Neural progenitor cell (in vitro differentiated cells): ENCODE results near the gene TMEM134. TPM values are rescaled to one million over a fixed set of nuclear protein-coding genes. Genes with fewer than 3 reads are reported as not detected.
A peak's percentile ranks its signal among the peaks of the same experiment; 100 is the strongest.

Experiments
- DNase-seq: peaks from one replicate; pipeline ENCODE4 v3.0.0-alpha.2; 2016; ENCODE audit warnings: low spot score
- H2AFZ ChIP-seq: fragments of 200-600 bp; sonication (generic); replicated peaks from 2 replicates; pipeline ENCODE4 v1.6.1; 2016; ENCODE audit warnings: antibody characterized with exemption
- H3F3A ChIP-seq: fragments of 200-600 bp; sonication (generic); 2 replicates; pipeline ENCODE4 v1.6.1; 2016; ENCODE audit warnings: antibody characterized with exemption, low read depth
- H3K27ac ChIP-seq: fragments of 200-600 bp; sonication (generic); 2 replicates; pipeline ENCODE4 v1.5.1; 2016; ENCODE audit warnings: mild to moderate bottlenecking
- H3K27me3 ChIP-seq: fragments of 200-600 bp; sonication (generic); 2 replicates; pipeline ENCODE4 v1.6.1; 2016; ENCODE audit warnings: mild to moderate bottlenecking, moderate library complexity
- H3K36me3 ChIP-seq: fragments of 200-600 bp; sonication (generic); 2 replicates; pipeline ENCODE4 v1.5.1; 2016
- H3K4me1 ChIP-seq: fragments of 200-600 bp; sonication (generic); 2 replicates; pipeline ENCODE4 v1.6.1; 2016; ENCODE audit warnings: mixed run types
- H3K4me2 ChIP-seq: fragments of 200-600 bp; sonication (generic); 2 replicates; pipeline ENCODE4 v1.6.1; 2016
- H3K4me3 ChIP-seq: fragments of 200-600 bp; sonication (generic); 2 replicates; pipeline ENCODE4 v1.5.1; 2016
- H3K79me2 ChIP-seq: fragments of 200-600 bp; sonication (generic); 2 replicates; pipeline ENCODE4 v1.6.1; 2016; ENCODE audit warnings: low read depth
- H3K9ac ChIP-seq: fragments of 200-600 bp; sonication (generic); 2 replicates; pipeline ENCODE4 v1.6.1; 2016
- H3K9me3 ChIP-seq: fragments of 200-600 bp; sonication (generic); 2 replicates; pipeline ENCODE4 v1.5.1; 2016; ENCODE audit warnings: low read depth
- H4K20me1 ChIP-seq: fragments of 200-600 bp; sonication (generic); 2 replicates; pipeline ENCODE4 v1.6.1; 2016; ENCODE audit warnings: low read depth
- H3K27ac Mint-ChIP-seq: 3 replicates; pipeline ENCODE4 v1.8.0; 2021; ENCODE audit warnings: mixed read lengths
- H3K27me3 Mint-ChIP-seq: 2 replicates; pipeline ENCODE4 v1.8.0; 2022; ENCODE audit warnings: low read depth, mild to moderate bottlenecking, inconsistent platforms, moderate library complexity, mixed read lengths; ENCODE audit not compliant: insufficient read depth
- H3K36me3 Mint-ChIP-seq: 3 replicates; pipeline ENCODE4 v1.8.0; 2021; ENCODE audit warnings: mixed read lengths
- H3K4me1 Mint-ChIP-seq: 3 replicates; pipeline ENCODE4 v1.8.0; 2021; ENCODE audit warnings: mixed read lengths
- H3K4me3 Mint-ChIP-seq: 3 replicates; pipeline ENCODE4 v1.8.0; 2021; ENCODE audit warnings: mild to moderate bottlenecking, moderate library complexity, mixed read lengths
- H3K9me3 Mint-ChIP-seq: 3 replicates; pipeline ENCODE4 v1.8.0; 2020; ENCODE audit warnings: mixed read lengths
- EZH2 ChIP-seq: fragments of 200-600 bp; sonication (generic); IDR thresholded peaks from 2 replicates; pipeline ENCODE4 v1.6.1; 2017; ENCODE audit warnings: antibody characterized with exemption, mild to moderate bottlenecking, moderate library complexity
- EZH2phosphoT487 ChIP-seq: fragments of 200-600 bp; sonication (generic); IDR thresholded peaks from 2 replicates; pipeline ENCODE4 v1.6.1; 2017; ENCODE audit warnings: antibody characterized with exemption
- total RNA-seq: library from RNA; depleted of rRNA; stranded (reverse); fragments of >200 nt; gene quantifications from 2 replicates; pipeline ENCODE4 v1.2.3, GENCODE V29; 2015; ENCODE audit warnings: low replicate concordance
- TF ChIP-seq, protein P1 (sequence below): fragments of 200-600 bp; sonication (generic); IDR thresholded peaks from 2 replicates; pipeline ENCODE4 v1.5.1; 2017; ENCODE audit warnings: antibody characterized with exemption, mild to moderate bottlenecking

TMEM134 gene
- total RNA-seq, 1 donor from 2014 or later, result 68.1 TPM

DNA sequence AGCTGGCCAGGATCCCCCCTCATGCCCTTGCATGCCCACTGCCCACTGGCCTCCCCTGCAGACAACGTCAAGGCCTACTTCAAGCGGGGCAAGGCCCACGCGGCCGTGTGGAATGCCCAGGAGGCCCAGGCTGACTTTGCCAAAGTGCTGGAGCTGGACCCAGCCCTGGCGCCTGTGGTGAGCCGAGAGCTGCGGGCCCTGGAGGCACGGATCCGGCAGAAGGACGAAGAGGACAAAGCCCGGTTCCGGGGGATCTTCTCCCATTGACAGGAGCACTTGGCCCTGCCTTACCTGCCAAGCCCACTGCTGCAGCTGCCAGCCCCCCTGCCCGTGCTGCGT, 21.6 kb upstream of the TMEM134 start:
- no peaks in the 10 kb centered on the region for H3K36me3 ChIP-seq
- H3K4me1 Mint-ChIP-seq, result peaks cover 13% of the 10 kb centered on the region
- no peak overlapping the region for H3K9ac ChIP-seq
- H3K9me3 ChIP-seq, result no peaks in the 10 kb centered on the region
- H3K4me1 ChIP-seq, result no peaks in the 10 kb centered on the region
- no peak overlapping the region for H3K4me3 ChIP-seq
- H3K27ac Mint-ChIP-seq, result peak overlapping the region; percentile 96
- H2AFZ ChIP-seq, result no peak overlapping the region
- no peak overlapping the region for H3K4me2 ChIP-seq
- no peaks in the 10 kb centered on the region for H3K79me2 ChIP-seq
- no peak for TF ChIP-seq EZH2
- TF ChIP-seq, protein P1, sequence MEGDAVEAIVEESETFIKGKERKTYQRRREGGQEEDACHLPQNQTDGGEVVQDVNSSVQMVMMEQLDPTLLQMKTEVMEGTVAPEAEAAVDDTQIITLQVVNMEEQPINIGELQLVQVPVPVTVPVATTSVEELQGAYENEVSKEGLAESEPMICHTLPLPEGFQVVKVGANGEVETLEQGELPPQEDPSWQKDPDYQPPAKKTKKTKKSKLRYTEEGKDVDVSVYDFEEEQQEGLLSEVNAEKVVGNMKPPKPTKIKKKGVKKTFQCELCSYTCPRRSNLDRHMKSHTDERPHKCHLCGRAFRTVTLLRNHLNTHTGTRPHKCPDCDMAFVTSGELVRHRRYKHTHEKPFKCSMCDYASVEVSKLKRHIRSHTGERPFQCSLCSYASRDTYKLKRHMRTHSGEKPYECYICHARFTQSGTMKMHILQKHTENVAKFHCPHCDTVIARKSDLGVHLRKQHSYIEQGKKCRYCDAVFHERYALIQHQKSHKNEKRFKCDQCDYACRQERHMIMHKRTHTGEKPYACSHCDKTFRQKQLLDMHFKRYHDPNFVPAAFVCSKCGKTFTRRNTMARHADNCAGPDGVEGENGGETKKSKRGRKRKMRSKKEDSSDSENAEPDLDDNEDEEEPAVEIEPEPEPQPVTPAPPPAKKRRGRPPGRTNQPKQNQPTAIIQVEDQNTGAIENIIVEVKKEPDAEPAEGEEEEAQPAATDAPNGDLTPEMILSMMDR, result no peak
- TF ChIP-seq EZH2phosphoT487, result no peak
- H3F3A ChIP-seq, result no peaks in the 10 kb centered on the region
- no peak overlapping the region for H3K27ac ChIP-seq
- peaks cover 15% of the 10 kb centered on the region for H3K36me3 Mint-ChIP-seq
- no peak for DNase-seq
- H4K20me1 ChIP-seq, result no peaks in the 10 kb centered on the region
- no peaks in the 10 kb centered on the region for H3K27me3 ChIP-seq
- no peaks in the 10 kb centered on the region for H3K9me3 Mint-ChIP-seq
- H3K4me3 Mint-ChIP-seq, result no peak overlapping the region
- H3K27me3 Mint-ChIP-seq, result no peaks in the 10 kb centered on the region

DNA sequence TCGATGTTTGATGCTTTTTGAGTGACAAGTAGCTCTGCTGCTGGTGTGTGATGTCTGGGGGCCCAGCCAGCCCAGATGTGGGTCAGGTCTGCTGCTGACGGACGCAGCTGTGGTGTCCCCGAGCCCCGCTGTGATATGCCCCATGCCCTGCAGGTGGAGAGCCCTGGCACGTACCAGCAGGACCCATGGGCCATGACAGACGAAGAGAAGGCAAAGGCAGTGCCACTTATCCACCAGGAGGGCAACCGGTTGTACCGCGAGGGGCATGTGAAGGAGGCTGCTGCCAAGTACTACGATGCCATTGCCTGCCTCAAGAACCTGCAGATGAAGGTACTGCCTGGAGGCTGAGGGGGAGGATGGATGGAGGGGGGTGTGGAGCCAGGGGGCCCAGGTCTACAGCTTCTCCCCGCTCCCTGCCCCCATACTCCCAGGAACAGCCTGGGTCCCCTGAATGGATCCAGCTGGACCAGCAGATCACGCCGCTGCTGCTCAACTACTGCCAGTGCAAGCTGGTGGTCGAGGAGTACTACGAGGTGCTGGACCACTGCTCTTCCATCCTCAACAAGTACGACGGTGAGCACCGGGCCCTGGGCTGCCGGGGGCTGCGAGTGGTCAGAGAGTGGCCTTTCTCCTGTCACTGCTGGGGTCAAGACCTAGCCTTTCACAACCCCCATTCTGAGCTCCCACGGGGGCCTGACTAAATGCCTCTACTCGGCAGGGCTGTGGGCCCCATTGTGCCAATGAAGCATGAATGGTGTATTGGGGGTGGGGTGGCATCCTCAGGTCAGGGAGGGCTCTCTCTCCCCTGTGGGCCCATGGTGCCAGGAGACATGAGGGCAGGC, 21.1 kb upstream of the TMEM134 start:
- Histone ChIP-seq H3K36me3 (no peaks in the 10 kb centered on the region), H4K20me1 (no peaks in the 10 kb centered on the region), H3K4me1 (no peaks in the 10 kb centered on the region), H3K79me2 (no peaks in the 10 kb centered on the region), H3K9ac (no peak overlapping the region), H3K4me3 (no peak overlapping the region), H3K27ac (no peak overlapping the region), H3K4me2 (no peak overlapping the region), H3K9me3 (no peaks in the 10 kb centered on the region), H3K27me3 (no peaks in the 10 kb centered on the region), H3F3A (no peaks in the 10 kb centered on the region), H2AFZ (no peak overlapping the region)
- Mint-ChIP-seq H3K9me3 (no peaks in the 10 kb centered on the region), H3K36me3 (peaks cover 15% of the 10 kb centered on the region), H3K27me3 (no peaks in the 10 kb centered on the region), H3K4me3 (peak overlapping the region; percentile 28), H3K4me1 (peaks cover 15% of the 10 kb centered on the region), H3K27ac (no peak overlapping the region)
- TF ChIP-seq EZH2 (no peak), EZH2phosphoT487 (no peak)
- no peak for DNase-seq

DNA sequence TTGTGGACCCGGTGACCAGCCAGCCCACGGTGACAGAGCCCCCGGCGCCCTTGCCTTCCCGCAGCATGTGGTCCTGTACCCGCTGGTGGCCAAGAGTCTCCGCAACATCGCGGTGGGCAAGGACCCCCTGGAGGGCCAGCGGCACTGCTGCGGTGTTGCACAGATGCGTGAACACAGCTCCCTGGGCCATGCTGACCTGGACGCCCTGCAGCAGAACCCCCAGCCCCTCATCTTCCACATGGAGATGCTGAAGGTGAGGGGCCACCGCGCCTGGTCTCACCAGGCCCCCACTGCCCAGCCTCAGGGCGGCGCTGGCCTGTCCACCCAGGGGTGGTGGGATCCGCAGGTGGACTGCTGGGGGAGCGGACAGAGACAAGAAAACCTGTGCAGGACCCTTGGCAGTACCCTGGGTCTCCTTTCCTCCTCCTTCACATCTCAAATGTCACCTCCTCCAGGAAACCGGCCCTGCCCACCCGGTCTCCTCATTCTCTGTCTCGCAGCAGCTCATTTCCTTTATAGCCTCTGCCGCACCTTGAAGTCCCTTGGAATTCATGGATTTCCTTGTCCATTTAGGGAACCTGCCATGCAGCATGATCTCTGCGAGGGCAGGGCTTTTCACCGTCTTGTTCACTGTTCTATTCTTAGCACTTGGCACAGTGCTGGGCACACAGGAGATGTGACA, 20.3 kb upstream of the TMEM134 start:
- Mint-ChIP-seq H3K27ac (no peak overlapping the region), H3K4me3 (peak overlapping the region; percentile 28), H3K36me3 (peaks cover 19% of the 10 kb centered on the region), H3K27me3 (no peaks in the 10 kb centered on the region), H3K4me1 (peaks cover 22% of the 10 kb centered on the region), H3K9me3 (no peaks in the 10 kb centered on the region)
- peaks cover 4% of the 10 kb centered on the region for H3K79me2 ChIP-seq
- no peaks in the 10 kb centered on the region for H3F3A ChIP-seq
- H3K9me3 ChIP-seq, result no peaks in the 10 kb centered on the region
- TF ChIP-seq EZH2phosphoT487, result no peak
- TF ChIP-seq, protein P1, result no peak
- TF ChIP-seq EZH2, result no peak
- no peaks in the 10 kb centered on the region for H3K4me1 ChIP-seq
- no peak overlapping the region for H3K4me3 ChIP-seq
- H3K4me2 ChIP-seq, result no peak overlapping the region
- DNase-seq, result no peak
- H3K36me3 ChIP-seq, result no peaks in the 10 kb centered on the region
- H3K27ac ChIP-seq, result no peak overlapping the region
- no peaks in the 10 kb centered on the region for H3K27me3 ChIP-seq
- no peak overlapping the region for H3K9ac ChIP-seq
- no peak overlapping the region for H2AFZ ChIP-seq
- no peaks in the 10 kb centered on the region for H4K20me1 ChIP-seq
